GM13976 (cell line): Measurements from ENCODE around the gene GUCY2C.
"Not testable (repeated sequence)": the region's sequence is repeated elsewhere in the genome, so short reads cannot be mapped to it uniquely, and the experiment has no call there.

Experiments used
- DNase-seq: peaks from one replicate; pipeline ENCODE4 v3.0.0; 2012; ENCODE audit warnings: low spot score
- in situ Hi-C: fragments of 300-500 bp; cut with MboI; formaldehyde crosslinking; loops from one replicate; pipeline ENCODE4 v1.12.0; 2022; ENCODE audit warnings: low sequenced_read_pairs, mixed read lengths, inconsistent platforms; ENCODE audit not compliant: unreplicated experiment
- TF ChIP-seq, protein P1 (sequence below): IDR thresholded peaks from 2 replicates; pipeline ENCODE4 v1.5.1; 2012; ENCODE audit warnings: borderline replicate concordance, mild to moderate bottlenecking; ENCODE audit not compliant: insufficient read depth; ENCODE audit errors: extremely low read depth, missing control alignments, control extremely low read depth

Gene GUCY2C

DNA sequence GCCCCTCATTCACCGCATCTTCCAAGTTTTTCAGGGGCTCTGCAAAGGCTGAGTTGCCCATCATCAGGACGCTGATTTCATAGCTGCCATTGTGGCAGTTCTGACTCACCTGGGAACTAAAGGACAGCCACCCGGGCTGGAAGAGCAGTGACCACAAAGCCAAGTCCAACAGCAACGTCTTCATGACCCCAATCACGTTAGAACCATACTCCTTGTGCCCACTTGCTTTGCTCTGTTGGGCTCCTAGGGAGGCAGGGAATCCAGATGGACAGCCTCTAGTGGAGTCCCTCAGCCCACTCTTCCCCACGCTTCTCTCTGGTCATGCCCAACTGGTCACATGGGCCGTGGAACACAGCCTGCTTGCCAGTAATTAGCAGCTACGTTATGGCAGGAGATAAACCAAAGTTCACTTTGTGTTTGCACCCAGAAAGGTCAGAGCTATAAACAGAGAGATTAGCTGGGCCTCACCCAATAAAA, at the start of gene GUCY2C:
Gene GUCY2C (minus strand): TSS at position 335 of the 477 bp plus-strand sequence. CDS start 151 bp downstream, at position 184.
- in situ Hi-C loops: no loop called here
- TF ChIP-seq, protein P1, sequence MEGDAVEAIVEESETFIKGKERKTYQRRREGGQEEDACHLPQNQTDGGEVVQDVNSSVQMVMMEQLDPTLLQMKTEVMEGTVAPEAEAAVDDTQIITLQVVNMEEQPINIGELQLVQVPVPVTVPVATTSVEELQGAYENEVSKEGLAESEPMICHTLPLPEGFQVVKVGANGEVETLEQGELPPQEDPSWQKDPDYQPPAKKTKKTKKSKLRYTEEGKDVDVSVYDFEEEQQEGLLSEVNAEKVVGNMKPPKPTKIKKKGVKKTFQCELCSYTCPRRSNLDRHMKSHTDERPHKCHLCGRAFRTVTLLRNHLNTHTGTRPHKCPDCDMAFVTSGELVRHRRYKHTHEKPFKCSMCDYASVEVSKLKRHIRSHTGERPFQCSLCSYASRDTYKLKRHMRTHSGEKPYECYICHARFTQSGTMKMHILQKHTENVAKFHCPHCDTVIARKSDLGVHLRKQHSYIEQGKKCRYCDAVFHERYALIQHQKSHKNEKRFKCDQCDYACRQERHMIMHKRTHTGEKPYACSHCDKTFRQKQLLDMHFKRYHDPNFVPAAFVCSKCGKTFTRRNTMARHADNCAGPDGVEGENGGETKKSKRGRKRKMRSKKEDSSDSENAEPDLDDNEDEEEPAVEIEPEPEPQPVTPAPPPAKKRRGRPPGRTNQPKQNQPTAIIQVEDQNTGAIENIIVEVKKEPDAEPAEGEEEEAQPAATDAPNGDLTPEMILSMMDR: no peak
- no peak for DNase-seq

DNA sequence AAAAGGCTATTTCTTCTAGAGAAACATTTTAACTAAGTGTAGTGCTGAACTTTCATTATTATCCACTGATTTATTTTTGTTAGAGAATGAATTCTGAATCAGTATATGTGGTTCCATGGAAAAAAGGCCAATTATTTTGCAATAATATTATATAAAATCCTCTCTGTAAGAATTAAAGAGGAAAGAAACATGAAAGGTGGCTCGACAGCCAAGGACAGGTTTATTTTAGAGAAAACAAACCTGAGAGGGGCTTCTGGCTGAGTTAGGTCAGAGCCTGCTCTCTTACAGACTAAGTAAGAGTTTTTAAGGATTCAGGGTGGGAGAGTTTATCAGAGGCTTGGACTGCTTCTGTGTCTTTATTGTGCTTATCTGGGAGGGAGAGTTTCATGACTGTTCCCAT, 46.7 kb upstream of the GUCY2C start:
- in situ Hi-C loops: no loop called here
- TF ChIP-seq, protein P1: no peak
- DNase-seq: no peak

- TF ChIP-seq, protein P1: no peak
- in situ Hi-C loops: no loop called here
- DNase-seq: no peak
These were observed 45.5 kb upstream of the GUCY2C start for GRCh38 chr12:14741942-14742341.

DNA sequence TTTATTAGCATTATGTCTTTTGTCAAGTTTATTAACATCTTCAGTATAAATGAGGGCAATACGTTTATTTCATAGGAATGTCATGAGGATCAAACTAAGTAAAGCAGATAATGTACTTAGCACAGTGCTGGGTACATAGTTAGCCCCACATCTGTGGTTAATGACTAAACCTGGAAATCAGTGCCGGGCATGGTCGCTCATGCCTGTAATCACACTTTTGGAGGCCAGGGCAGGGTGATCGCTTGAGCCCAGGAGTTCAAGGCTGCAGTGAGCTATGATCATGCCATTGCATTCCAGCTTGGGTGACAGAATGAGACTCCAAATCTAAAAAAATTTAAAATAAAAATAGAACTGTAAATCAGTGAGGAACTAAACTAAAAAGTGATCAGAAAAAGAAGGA, 44.8 kb upstream of the GUCY2C start:
- TF ChIP-seq, protein P1: no peak
- no peak for DNase-seq
- in situ Hi-C loops: no loop called here

- DNase-seq, in situ Hi-C loops: not testable (repeated sequence)
These were observed 40.0 kb upstream of the GUCY2C start for GRCh38 chr12:14736441-14736840.

- no peak for DNase-seq
- TF ChIP-seq, protein P1: no peak
- in situ Hi-C loops: no loop called here
These were observed 35.4 kb upstream of the GUCY2C start for GRCh38 chr12:14731821-14732220.

- TF ChIP-seq, protein P1: no peak
- in situ Hi-C loops: loop anchor here (10.0 kb wide), 1 partner anchor 265 kb away; no protein-coding TSS in a partner anchor
- no peak for DNase-seq
These were observed 33.2 kb upstream of the GUCY2C start for GRCh38 chr12:14729586-14729985.
